Body of pancreas (tissue), 4 donors: ENCODE measurements around the gene PLEKHG5. TPM values are rescaled to one million over a fixed set of nuclear protein-coding genes. Genes with fewer than 3 reads are reported as not detected.
"Not testable (repeated sequence)": the region's sequence is repeated elsewhere in the genome, so short reads cannot be mapped to it uniquely, and the experiment has no call there.

Source experiments
- ATAC-seq: fragments of 150-250 bp; one replicate; pipeline ENCODE4 v1.9.1; 2016
- DNase-seq, 4 donors: peaks; one replicate each; pipeline ENCODE4 v3.0.0-alpha.2; 2019
- H3K27ac ChIP-seq, 4 donors: fragments of 200-600 bp; sonication (generic); 1 replicate in 3 of 4; 2 replicates in 1 of 4; pipeline versions ENCODE4 v1.5.1 to v1.6.1; 2016 to 2019; ENCODE audit warnings: mild to moderate bottlenecking in 1 of 4, mixed read lengths in 1 of 4, moderate library complexity in 1 of 4
- H3K27me3 ChIP-seq, 2 donors: fragments of 200-600 bp; sonication (generic); one replicate each; pipeline ENCODE4 v1.6.0; 2016; ENCODE audit warnings: mild to moderate bottlenecking in 1 of 2
- H3K36me3 ChIP-seq, 2 donors: fragments of 200-600 bp; sonication (generic); replicated peaks in 1 of 2; 2 replicates each; pipeline ENCODE4 v1.5.1; 2016; ENCODE audit warnings: low read depth in 2 of 2; ENCODE audit not compliant: insufficient read depth in 1 of 2
- H3K4me1 ChIP-seq: fragments of 200-600 bp; sonication (generic); one replicate; pipeline ENCODE4 v1.6.0; 2016
- H3K4me3 ChIP-seq, 2 donors: fragments of 200-600 bp; sonication (generic); 1 replicate in 1 of 2; 2 replicates in 1 of 2; pipeline ENCODE4 v1.5.1; 2016 to 2019
- H3K9me3 ChIP-seq, 3 donors: fragments of 200-600 bp; sonication (generic); 1 replicate in 2 of 3; 2 replicates in 1 of 3; pipeline ENCODE4 v1.5.1; 2016
- CTCF ChIP-seq, 7 experiments: fragments of 450-650 bp in 4 of 7; fragments of 200-600 bp in 3 of 7; sonication (generic) in 3 of 7; IDR thresholded peaks; one replicate each; pipeline ENCODE4 v1.5.1; 2016 to 2019; ENCODE audit warnings: antibody characterized with exemption in 7 of 7
- POLR2A ChIP-seq, 3 donors: fragments of 450-650 bp; IDR thresholded peaks; one replicate each; pipeline ENCODE4 v1.6.1; 2016; ENCODE audit warnings: antibody characterized with exemption in 3 of 3, mild to moderate bottlenecking in 2 of 3
- WGBS, 2 donors: methylation state at CpG; one replicate each; pipeline ENCODE4 v1.1.5; 2017; 5-methylcytosine and 5-hydroxymethylcytosine counted together
- intact Hi-C: fragments of 100-400 bp; cut with DNase I; formaldehyde crosslinking; loops from one replicate; pipeline ENCODE4 v1.15.1; 2023
- total RNA-seq, 2 donors: library from RNA; depleted of rRNA; stranded (reverse); fragments of >200 nt; gene quantifications; one replicate each; pipeline ENCODE4 v1.1.0, GENCODE V29; 2016

Gene PLEKHG5
- total RNA-seq, 2 donors from 2014 or later: 5.2 to 8.6 TPM

DNA sequence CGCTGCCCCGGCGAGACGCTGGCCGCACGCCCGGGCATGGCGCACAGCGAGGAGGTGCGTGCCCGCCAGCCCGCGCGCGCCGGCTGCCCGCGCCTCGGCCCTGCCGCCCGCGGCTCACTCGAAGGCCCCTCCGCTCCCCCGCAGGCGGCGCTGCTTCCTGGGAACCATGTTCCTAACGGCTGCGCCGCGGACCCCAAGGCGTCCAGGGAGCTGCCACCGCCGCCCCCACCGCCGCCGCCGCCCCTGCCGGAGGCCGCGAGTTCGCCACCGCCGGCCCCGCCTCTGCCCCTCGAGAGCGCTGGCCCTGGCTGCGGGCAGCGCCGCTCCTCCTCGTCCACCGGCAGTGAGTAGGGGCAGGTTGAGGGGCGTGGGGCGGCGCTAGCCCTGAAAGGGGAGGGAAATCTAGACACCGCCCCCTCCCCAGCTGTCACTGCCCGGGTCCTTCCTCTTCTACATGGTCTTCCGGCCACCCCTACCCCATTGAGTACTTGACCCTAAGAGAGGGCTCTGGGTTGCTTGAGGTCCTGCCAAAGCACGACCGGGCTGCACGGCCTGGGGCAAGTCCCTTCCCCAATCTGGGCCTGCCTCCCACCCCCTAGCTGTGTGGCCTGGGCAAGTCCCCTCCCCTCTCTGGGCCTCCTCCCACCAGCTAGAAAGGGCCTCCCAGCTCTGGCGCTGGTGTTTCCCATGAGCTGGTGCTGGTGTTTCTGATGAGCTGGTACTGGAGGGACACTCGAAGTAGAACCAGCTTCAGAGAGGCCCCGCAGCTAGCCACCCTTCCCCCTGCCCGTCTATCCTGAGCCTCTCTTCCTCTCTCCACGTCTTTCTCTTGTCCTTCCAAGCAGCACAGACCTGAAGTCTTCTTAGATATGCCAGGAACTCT lies 42.5 kb downstream of the PLEKHG5 start:
- TF ChIP-seq POLR2A (IDR thresholded peaks at IDR 0.05) (no peak), CTCF (IDR thresholded peaks at IDR 0.05) (peak in 1 of 7 experiments; percentile 14)
- WGBS, 2 donors: 35 to 72% methylated on average over 9 to 42 of the region's 66 CpGs
- DNase-seq (peak in 1 of 4 donors; percentile 42), ATAC-seq (no peak)
- no peaks in the 10 kb centered on the region for H3K9me3 ChIP-seq
- H3K4me1 ChIP-seq: peaks cover 27% of the 10 kb centered on the region
- H3K36me3 ChIP-seq: no peaks in the 10 kb centered on the region
- intact Hi-C loops: no loop called here
- no peak overlapping the region for H3K27ac ChIP-seq
- H3K27me3 ChIP-seq: peaks cover 0 to 20% of the 10 kb centered on the region in 2 donors
- no peak overlapping the region for H3K4me3 ChIP-seq

GRCh38 chr1:6447818-6448748 lies 43.4 kb downstream of the PLEKHG5 start:
- no peak for TF ChIP-seq CTCF (IDR thresholded peaks at IDR 0.05)
- TF ChIP-seq POLR2A (IDR thresholded peaks at IDR 0.05): no peak
- peak in 1 of 4 donors; percentile 58 for DNase-seq
- 6% methylated on average over 59 of the region's 68 CpGs; no CpG with 5 or more reads in 1 of the 2 donors for WGBS, 2 donors
- no peak overlapping the region for H3K4me3 ChIP-seq
- intact Hi-C loops: no loop called here
- H3K36me3 ChIP-seq: no peaks in the 10 kb centered on the region
- H3K9me3 ChIP-seq: no peaks in the 10 kb centered on the region
- H3K4me1 ChIP-seq: peaks cover 27% of the 10 kb centered on the region
- H3K27me3 ChIP-seq: peaks cover 0 to 20% of the 10 kb centered on the region in 2 donors
- H3K27ac ChIP-seq: peak overlapping the region in 1 of 4 donors; percentile 25
- no peak for ATAC-seq

GRCh38 chr1:6447016-6447817 lies 44.2 kb downstream of the PLEKHG5 start:
- H3K27ac ChIP-seq: peak overlapping the region in 1 of 4 donors; percentile 25
- H3K27me3 ChIP-seq: peaks cover 0 to 20% of the 10 kb centered on the region in 2 donors
- TF ChIP-seq POLR2A (IDR thresholded peaks at IDR 0.05): no peak
- no peak for TF ChIP-seq CTCF (IDR thresholded peaks at IDR 0.05)
- H3K36me3 ChIP-seq: no peaks in the 10 kb centered on the region
- DNase-seq (no peak), ATAC-seq (no peak)
- WGBS, 2 donors: 13% methylated on average over 50 of the region's 67 CpGs; no CpG with 5 or more reads in 1 of the 2 donors
- H3K9me3 ChIP-seq: no peaks in the 10 kb centered on the region
- peaks cover 27% of the 10 kb centered on the region for H3K4me1 ChIP-seq
- intact Hi-C loops: no loop called here
- no peak overlapping the region for H3K4me3 ChIP-seq

DNA sequence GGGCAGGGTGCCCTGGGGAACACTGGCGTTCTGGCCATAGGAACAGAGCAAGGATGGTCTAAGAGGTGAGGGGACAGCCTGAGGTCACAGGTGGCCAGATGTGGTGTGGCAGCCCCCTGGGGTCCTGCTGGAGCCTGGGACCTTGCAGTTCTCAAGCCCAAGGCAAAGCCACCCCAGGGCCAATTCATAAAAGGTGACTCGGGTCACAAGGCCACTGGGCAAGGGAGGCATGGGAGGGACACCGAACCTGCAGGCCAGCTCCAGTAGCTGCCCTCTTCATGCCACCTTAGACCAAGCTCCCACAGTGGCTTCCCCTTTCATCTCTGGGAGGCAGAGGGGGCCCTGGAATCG lies 44.8 kb downstream of the PLEKHG5 start:
- no peak overlapping the region for H3K4me3 ChIP-seq
- H3K36me3 ChIP-seq: no peaks in the 10 kb centered on the region
- 66 to 91% methylated on average over 1 to 4 of the region's 4 CpGs for WGBS, 2 donors
- intact Hi-C loops: no loop called here
- no peaks in the 10 kb centered on the region for H3K9me3 ChIP-seq
- H3K27ac ChIP-seq: peak overlapping the region in 1 of 4 donors; percentile 25
- ATAC-seq (no peak), DNase-seq (no peak)
- no peak for TF ChIP-seq CTCF (IDR thresholded peaks at IDR 0.05)
- TF ChIP-seq POLR2A (IDR thresholded peaks at IDR 0.05): no peak
- peaks cover 0 to 20% of the 10 kb centered on the region in 2 donors for H3K27me3 ChIP-seq
- H3K4me1 ChIP-seq: peaks cover 27% of the 10 kb centered on the region

DNA sequence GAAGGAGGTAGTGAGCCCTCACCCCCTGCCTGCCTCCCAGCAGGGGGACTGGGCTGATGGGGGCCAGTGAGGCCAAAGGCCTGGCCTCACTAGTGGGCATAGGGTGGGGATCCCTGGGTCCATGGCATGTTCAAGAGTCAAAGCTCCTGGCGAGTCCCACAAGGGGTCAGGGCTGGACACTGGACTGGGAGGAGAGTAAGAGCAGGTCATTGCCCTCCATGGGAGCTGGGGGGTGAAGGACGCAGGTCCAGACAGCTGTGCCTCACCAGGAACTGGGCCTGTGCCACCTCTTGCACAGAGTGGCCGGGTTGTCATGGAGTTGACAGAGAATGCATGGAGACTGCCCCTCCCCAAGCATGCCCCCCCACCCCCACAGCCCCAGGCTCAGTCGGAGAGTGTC lies 45.5 kb downstream of the PLEKHG5 start:
- H3K4me1 ChIP-seq: peaks cover 22% of the 10 kb centered on the region
- H3K27ac ChIP-seq, H3K36me3 ChIP-seq, H3K9me3 ChIP-seq, DNase-seq, ATAC-seq, H3K4me3 ChIP-seq, intact Hi-C loops: not testable (repeated sequence)
- peaks cover 0 to 20% of the 10 kb centered on the region in 2 donors for H3K27me3 ChIP-seq
- 43 to 58% methylated on average over 1 to 3 of the region's 4 CpGs for WGBS, 2 donors
